Transverse colon (tissue), 4 donors: ENCODE data around the gene GGT5.

Source experiments
- CTCF ChIP-seq, 5 experiments: fragments of 200-600 bp in 3 of 5; fragments of 450-650 bp in 2 of 5; sonication (generic) in 3 of 5; IDR thresholded peaks; 1 replicate in 2 of 5; 2 replicates in 3 of 5; pipeline ENCODE4 v1.5.1; 2016 to 2017; ENCODE audit warnings: antibody characterized with exemption in 5 of 5, inconsistent platforms in 3 of 5, mild to moderate bottlenecking in 2 of 5, moderate library complexity in 1 of 5
- EP300 ChIP-seq: sonication (generic); formaldehyde crosslinking; IDR thresholded peaks from one replicate; pipeline ENCODE4 v1.6.1; 2017; ENCODE audit warnings: antibody characterized with exemption, low read depth
- POLR2A ChIP-seq: fragments of 450-650 bp; IDR thresholded peaks from one replicate; pipeline ENCODE4 v1.6.1; 2016; ENCODE audit warnings: antibody characterized with exemption, mild to moderate bottlenecking, moderate library complexity
- POLR2AphosphoS5 ChIP-seq, 3 donors: sonication (generic); formaldehyde crosslinking; IDR thresholded peaks; one replicate each; pipeline ENCODE4 v1.6.1; 2016; ENCODE audit warnings: antibody characterized with exemption in 3 of 3

GRCh38 chr22:24177045-24177444 is 67.8 kb downstream of the GGT5 start:
- no peak for TF ChIP-seq CTCF (IDR thresholded peaks at IDR 0.05)
- TF ChIP-seq EP300, result no peak
- TF ChIP-seq POLR2AphosphoS5 (IDR thresholded peaks at IDR 0.05), result no peak
- TF ChIP-seq POLR2A, result no peak
